SH-SY5Y (cell line): Measurements from ENCODE around the gene SLC9A9.

Source experiments
- GATA2 ChIP-seq: IDR thresholded peaks from 2 replicates; pipeline ENCODE4 v1.6.1; 2011; ENCODE audit warnings: mild to moderate bottlenecking, low read depth, low read length
- GATA3 ChIP-seq: IDR thresholded peaks from 2 replicates; pipeline ENCODE4 v1.6.1; 2011; ENCODE audit warnings: low read depth, mild to moderate bottlenecking, low read length, moderate library complexity

Gene SLC9A9

GRCh38 chr3:143482106-143483088 lies 365.9 kb downstream of the SLC9A9 start:
- TF ChIP-seq GATA2 (no peak), GATA3 (no peak)

- TF ChIP-seq GATA3 (no peak), GATA2 (no peak)
Measured at GRCh38 chr3:143480344-143480743, 367.9 kb downstream of the SLC9A9 start.

- TF ChIP-seq GATA2 (no peak), GATA3 (no peak)
Measured at GRCh38 chr3:143479727-143480126, 368.5 kb downstream of the SLC9A9 start.

- TF ChIP-seq GATA3 (no peak), GATA2 (no peak)
Measured at GRCh38 chr3:143478115-143478693, 370.1 kb downstream of the SLC9A9 start.

- TF ChIP-seq GATA3 = no peak
- TF ChIP-seq GATA2 = no peak
Measured at GRCh38 chr3:143476965-143477640, 371.2 kb downstream of the SLC9A9 start.

- no peak for TF ChIP-seq GATA2
- TF ChIP-seq GATA3 = no peak
Measured at GRCh38 chr3:143475981-143476380, 372.3 kb downstream of the SLC9A9 start.

GRCh38 chr3:143472731-143473523 lies 375.3 kb downstream of the SLC9A9 start:
- TF ChIP-seq GATA2 (no peak), GATA3 (no peak)

- no peak for TF ChIP-seq GATA3
- TF ChIP-seq GATA2 = no peak
Measured at GRCh38 chr3:143471705-143472104, 376.6 kb downstream of the SLC9A9 start.

GRCh38 chr3:143469159-143469558 lies 379.1 kb downstream of the SLC9A9 start:
- TF ChIP-seq GATA3 (no peak), GATA2 (no peak)

- TF ChIP-seq GATA3 = no peak
- no peak for TF ChIP-seq GATA2
Measured at GRCh38 chr3:143465666-143466065, 382.6 kb downstream of the SLC9A9 start.

GRCh38 chr3:143464850-143465249 lies 383.4 kb downstream of the SLC9A9 start:
- TF ChIP-seq GATA2 (no peak), GATA3 (no peak)

GRCh38 chr3:143455480-143455879 lies 392.8 kb downstream of the SLC9A9 start:
- TF ChIP-seq GATA2 = no peak
- TF ChIP-seq GATA3 = no peak

- TF ChIP-seq GATA2 = no peak
- no peak for TF ChIP-seq GATA3
Measured at GRCh38 chr3:143450632-143451031, 397.6 kb downstream of the SLC9A9 start.

- no peak for TF ChIP-seq GATA3
Measured at GRCh38 chr3:143447491-143447890, 400.8 kb downstream of the SLC9A9 start.

GRCh38 chr3:143445118-143445517 lies 403.1 kb downstream of the SLC9A9 start:
- TF ChIP-seq GATA2 (no peak), GATA3 (no peak)
